Measurements from ENCODE around the gene KMT2D. TPM values are rescaled to one million over a fixed set of nuclear protein-coding genes. Genes with fewer than 3 reads are reported as not detected.

Gene KMT2D
- total and polyA plus RNA-seq, 2 donors (not counting 3 experiments of a cell fraction or from before 2014, with no cell fraction given) = 15.1 to 120 TPM

GRCh38 chr12:49030714-49031572 lies 29.7 kb downstream of the KMT2D start:
- ChIA-PET CTCF (interaction anchor here (0.9 to 2.2 kb wide), 4 partner anchors 11 to 34 kb away, joined by 3 to 8 read pairs (median 4); no protein-coding TSS in a partner anchor), POLR2A (no interaction called here)
- Histone ChIP-seq H3K36me3 (ENCODE audit: control insufficient read depth in 2 of 2, extremely low read depth in 1 of 2, insufficient read depth in 2 of 2, low read length in 2 of 2) (peaks cover 36 to 77% of the 10 kb centered on the region in 2 experiments), H3K79me2 (ENCODE audit: control insufficient read depth, insufficient read depth, low read length) (no peaks in the 10 kb centered on the region), H4K20me1 (replicated peaks; ENCODE audit: control insufficient read depth, extremely low read depth, insufficient read depth, low read length) (no peaks in the 10 kb centered on the region), H3K4me3 (replicated peaks in 1 of 3; ENCODE audit: insufficient read depth in 1 of 3, low read depth in 1 of 3, low read length in 3 of 3) (no peak overlapping the region), H2AFZ (ENCODE audit: low read depth, low read length) (no peak overlapping the region), H3K9me1 (replicated peaks; ENCODE audit: control insufficient read depth, extremely low read depth, insufficient read depth, low read length) (no peaks in the 10 kb centered on the region), H3K9me3 (replicated peaks; ENCODE audit: control insufficient read depth, insufficient read depth, low read length) (no peaks in the 10 kb centered on the region), H3K27me3 (ENCODE audit: control insufficient read depth in 2 of 2, insufficient read depth in 2 of 2, low read length in 2 of 2) (no peaks in the 10 kb centered on the region), H3K9ac (replicated peaks; ENCODE audit: extremely low read depth, insufficient read depth, low read length) (no peak overlapping the region), H3K4me2 (ENCODE audit: insufficient read depth, low read length) (no peak overlapping the region), H3K4me1 (ENCODE audit: control insufficient read depth, extremely low read depth, insufficient read depth, low read length) (no peaks in the 10 kb centered on the region), H3K27ac (ENCODE audit: insufficient read depth, low read depth, low read length) (no peak overlapping the region)
- intact Hi-C loops (cut with micrococcal nuclease) (no loop called here), dilution Hi-C loops (cut with MboI; ENCODE audit: extremely low pct_ligation_motif_present, low sequenced_read_pairs) (no loop called here)
- no peak for TF ChIP-seq POLR2A (IDR thresholded peaks at IDR 0.05; ENCODE audit: low read depth, low read length)
- no peak for TF ChIP-seq POLR2AphosphoS5 (IDR thresholded peaks at IDR 0.05; ENCODE audit: insufficient read depth, low read depth, low read length)
- TF ChIP-seq MYC (IDR thresholded peaks at IDR 0.05; ENCODE audit: low read depth, low read length) = no peak
- TF ChIP-seq FOS (IDR thresholded peaks at IDR 0.05; ENCODE audit: borderline replicate concordance, insufficient read depth, low read length) = no peak
- no peak for TF ChIP-seq GATA2 (IDR thresholded peaks at IDR 0.05; ENCODE audit: insufficient read depth, insufficient read length, low read depth, low read length)
- no peak for TF ChIP-seq CTCF (IDR thresholded peaks at IDR 0.05; ENCODE audit: extremely low read depth in 1 of 2, insufficient read depth in 1 of 2, low read depth in 1 of 2, low read length in 2 of 2)
- no peak for TF ChIP-seq JUN (IDR thresholded peaks at IDR 0.05; ENCODE audit: borderline replicate concordance, insufficient read depth, insufficient read length, low read depth)
- no peak for TF ChIP-seq MAX (IDR thresholded peaks at IDR 0.05; ENCODE audit: insufficient read depth, insufficient read length)
- TF ChIP-seq EZH2 (IDR thresholded peaks at IDR 0.05; ENCODE audit: borderline replicate concordance, low read depth, low read length, severe bottlenecking) = no peak
- DNase-seq (ENCODE audit: low read depth, low spot score) (no peak), FAIRE-seq (no peak)
- no TSS peak for BruUV-seq (replicated peaks)

Data from endothelial cell of umbilical vein (primary cell).